ENCODE results near the gene CBARP.
"Not testable (repeated sequence)": the region's sequence is repeated elsewhere in the genome, so short reads cannot be mapped to it uniquely, and the experiment has no call there.

CBARP gene

GRCh38 chr19:1206864-1207450 is 30.8 kb downstream of the CBARP start:
- DNase-seq: peak in 1 of 2 experiments; percentile 69

- no peak for DNase-seq
Measured at GRCh38 chr19:1206150-1206863, 31.5 kb downstream of the CBARP start.

GRCh38 chr19:1205114-1206099 is 32.4 kb downstream of the CBARP start, which contains the start of gene STK11:
Gene STK11, plus strand, starts transcription at chr19:1205778. Its CDS starts 1,136 bp downstream, at chr19:1206914.
- peak; percentile 96 for DNase-seq

GRCh38 chr19:1200614-1201013 is 37.2 kb downstream of the CBARP start:
- not testable (repeated sequence) for DNase-seq

- DNase-seq: no peak
Measured at GRCh38 chr19:1199531-1199930, 38.3 kb downstream of the CBARP start.

GRCh38 chr19:1189419-1189818 is 48.4 kb downstream of the CBARP start:
- no peak for DNase-seq

- DNase-seq: no peak
Measured at GRCh38 chr19:1183543-1184172, 54.1 kb downstream of the CBARP start.

- DNase-seq: no peak
Measured at GRCh38 chr19:1182727-1183126, 55.1 kb downstream of the CBARP start.

- DNase-seq: no peak
Measured at GRCh38 chr19:1182068-1182467, 55.7 kb downstream of the CBARP start.

GRCh38 chr19:1181606-1182005 is 56.2 kb downstream of the CBARP start:
- no peak for DNase-seq

Data from NCI-H2081 (cell line).